SIG-M5 (cell line): Measurements from ENCODE around the gene SHMT2.

ENCODE experiments used
- DNase-seq: peaks from one replicate; lab custom pipeline; 2025; lab: John Stamatoyannopoulos, UW

SHMT2 gene

GRCh38 chr12:57198329-57198728, 31.2 kb upstream of the SHMT2 start:
- DNase-seq, result no peak

GRCh38 chr12:57199191-57199590, 30.3 kb upstream of the SHMT2 start:
- no peak for DNase-seq

GRCh38 chr12:57200497-57200896, 29.0 kb upstream of the SHMT2 start:
- no peak for DNase-seq

- DNase-seq, result no peak
Observed at GRCh38 chr12:57201219-57201618, 28.3 kb upstream of the SHMT2 start.

- no peak for DNase-seq
Observed at GRCh38 chr12:57201631-57202030, 27.9 kb upstream of the SHMT2 start.

- no peak for DNase-seq
Observed at GRCh38 chr12:57202321-57202720, 27.2 kb upstream of the SHMT2 start.

- no peak for DNase-seq
Observed at GRCh38 chr12:57203201-57203600, 26.3 kb upstream of the SHMT2 start.

GRCh38 chr12:57203791-57204190, 25.7 kb upstream of the SHMT2 start:
- no peak for DNase-seq

GRCh38 chr12:57204454-57204853, 25.1 kb upstream of the SHMT2 start:
- DNase-seq, result no peak

GRCh38 chr12:57205186-57205585, 24.3 kb upstream of the SHMT2 start:
- DNase-seq, result no peak

GRCh38 chr12:57205931-57206330, 23.6 kb upstream of the SHMT2 start:
- DNase-seq, result no peak

- no peak for DNase-seq
Observed at GRCh38 chr12:57207731-57208630, 21.5 kb upstream of the SHMT2 start.

GRCh38 chr12:57208631-57209282, 20.8 kb upstream of the SHMT2 start:
- DNase-seq, result no peak

GRCh38 chr12:57209916-57210315, 19.6 kb upstream of the SHMT2 start:
- no peak for DNase-seq

- no peak for DNase-seq
Observed at GRCh38 chr12:57210461-57210860, 19.1 kb upstream of the SHMT2 start.

- no peak for DNase-seq
Observed at GRCh38 chr12:57210926-57211692, 18.4 kb upstream of the SHMT2 start.

- no peak for DNase-seq
Observed at GRCh38 chr12:57211791-57212700, 17.5 kb upstream of the SHMT2 start.

- DNase-seq, result no peak
Observed at GRCh38 chr12:57212701-57213057, 16.8 kb upstream of the SHMT2 start.

GRCh38 chr12:57213058-57213715, 16.3 kb upstream of the SHMT2 start:
- DNase-seq, result no peak

GRCh38 chr12:57213763-57214397, 15.6 kb upstream of the SHMT2 start:
- no peak for DNase-seq

- no peak for DNase-seq
Observed at GRCh38 chr12:57214398-57214781, 15.1 kb upstream of the SHMT2 start.
